Measurements from ENCODE around the gene KDM6A. TPM values are rescaled to one million over a fixed set of nuclear protein-coding genes. Genes with fewer than 3 reads are reported as not detected.

KDM6A gene
- total and polyA plus RNA-seq, 2 of the 13 experiments (the other 11 are each of a cell fraction or from before 2014, with no cell fraction given), result 16.7 to 18.2 TPM

- Histone ChIP-seq H3K9ac (ENCODE audit: insufficient read depth, low read depth, low read length) (no peak overlapping the region), H4K20me1 (ENCODE audit: insufficient read depth, low read length) (peaks cover 38% of the 10 kb centered on the region; the same call in 1 of the 2 replicates), H3K4me1 (ENCODE audit: insufficient read depth, low read length) (peaks cover 5% of the 10 kb centered on the region), H3K4me2 (ENCODE audit: low read depth, low read length) (no peak overlapping the region), H2AFZ (ENCODE audit: low read length) (no peak overlapping the region), H3K79me2 (ENCODE audit: insufficient read depth, low read length) (peaks cover 86% of the 10 kb centered on the region), H3K27me3 (ENCODE audit: control insufficient read depth in 1 of 2, insufficient read depth in 2 of 2, low read length in 2 of 2) (no peaks in the 10 kb centered on the region), H3K36me3 (replicated peaks in 1 of 2; ENCODE audit: control insufficient read depth in 1 of 2, insufficient read depth in 2 of 2, low read length in 2 of 2) (no peaks in the 10 kb centered on the region), H3K4me3 (replicated peaks in 1 of 3; ENCODE audit: insufficient read depth in 1 of 3, low read depth in 2 of 3, low read length in 3 of 3) (no peak overlapping the region), H3K27ac (ENCODE audit: extremely low read length, insufficient read depth, low read length) (no peak overlapping the region), H3K9me3 (ENCODE audit: low read length) (no peaks in the 10 kb centered on the region)
- intact Hi-C loops (cut with micrococcal nuclease; ENCODE audit: unreplicated experiment), result no loop called here
- ChIA-PET POLR2A (no interaction called here), CTCF (ENCODE audit: low intra/inter-chr PET ratio, low total read pairs) (no interaction called here)
- 69% methylated on average over 4 of the region's 4 CpGs for WGBS (ENCODE audit: low lambda C conversion rate)
- ATAC-seq (no peak), FAIRE-seq (no peak), DNase-seq (ENCODE audit: low spot score) (no peak)
- in situ Hi-C loops (cut with HindIII; ENCODE audit: extremely low pct_ligation_motif_present, low pct_unique_long_range_greater_than_20kb), result no loop called here
- TF ChIP-seq CREM (IDR thresholded peaks at IDR 0.05) (no peak), CREM (CRISPR knock-in tag; IDR thresholded peaks at IDR 0.05) (no peak), ZNF207 (IDR thresholded peaks at IDR 0.05; ENCODE audit: borderline replicate concordance) (no peak), REST (IDR thresholded peaks at IDR 0.05; ENCODE audit: borderline replicate concordance in 1 of 2, low read depth in 1 of 2, low read length in 2 of 2) (no peak)
- BruUV-seq (replicated peaks), result no TSS peak
Measured at GRCh38 chrX:44884944-44885343, 12.0 kb downstream of the KDM6A start.

DNA sequence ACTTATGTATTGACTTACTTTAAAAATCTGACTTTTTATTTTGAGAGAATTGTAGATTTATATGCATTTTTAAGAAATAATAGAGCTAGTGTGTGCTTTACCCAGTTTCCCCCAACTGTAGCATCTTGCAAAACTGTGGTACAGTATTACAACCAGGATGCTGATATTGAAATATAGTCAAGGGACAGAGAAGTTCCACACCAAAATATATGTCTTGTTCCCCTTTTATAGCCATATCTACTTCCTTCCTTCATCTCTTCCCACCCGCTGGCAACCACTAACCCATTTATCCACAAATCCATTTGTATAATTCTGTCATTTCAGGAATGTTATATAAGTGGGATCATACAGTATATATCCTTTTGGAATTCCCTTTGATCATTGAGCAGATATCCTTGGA lies 16.8 kb downstream of the KDM6A start:
- POLR2A ChIA-PET, result no interaction called here
- intact Hi-C loops (cut with micrococcal nuclease; ENCODE audit: unreplicated experiment), result no loop called here
- Histone ChIP-seq H2AFZ (ENCODE audit: low read length) (no peak overlapping the region), H3K9me3 (ENCODE audit: low read length) (no peaks in the 10 kb centered on the region), H3K27ac (ENCODE audit: extremely low read length, insufficient read depth, low read length) (no peak overlapping the region), H3K4me2 (ENCODE audit: low read depth, low read length) (no peak overlapping the region), H3K36me3 (replicated peaks in 1 of 2; ENCODE audit: control insufficient read depth in 1 of 2, insufficient read depth in 2 of 2, low read length in 2 of 2) (no peaks in the 10 kb centered on the region), H3K4me1 (ENCODE audit: insufficient read depth, low read length) (peaks cover 10% of the 10 kb centered on the region), H3K4me3 (replicated peaks in 1 of 3; ENCODE audit: insufficient read depth in 1 of 3, low read depth in 2 of 3, low read length in 3 of 3) (no peak overlapping the region), H3K27me3 (ENCODE audit: control insufficient read depth in 1 of 2, insufficient read depth in 2 of 2, low read length in 2 of 2) (no peaks in the 10 kb centered on the region), H3K79me2 (ENCODE audit: insufficient read depth, low read length) (peaks cover 79% of the 10 kb centered on the region), H3K9ac (ENCODE audit: insufficient read depth, low read depth, low read length) (no peak overlapping the region), H4K20me1 (ENCODE audit: insufficient read depth, low read length) (peaks cover 10% of the 10 kb centered on the region)
- CTCF ChIA-PET (ENCODE audit: low intra/inter-chr PET ratio, low total read pairs), result no interaction called here
- 94% methylated on average over 1 of the region's 1 CpG for WGBS (ENCODE audit: low lambda C conversion rate)
- in situ Hi-C loops (cut with HindIII; ENCODE audit: extremely low pct_ligation_motif_present, low pct_unique_long_range_greater_than_20kb), result no loop called here
- DNase-seq (ENCODE audit: low spot score) (no peak), FAIRE-seq (no peak), ATAC-seq (no peak)
- BruUV-seq (replicated peaks), result no TSS peak
- TF ChIP-seq ARNT2 (CRISPR knock-in tag; IDR thresholded peaks at IDR 0.05; ENCODE audit: low read depth), result no peak
- no peak for TF ChIP-seq SRSF1 (optimal IDR thresholded peaks at IDR 0.05; ENCODE audit: low read depth, low read length)
- TF ChIP-seq RNF2 (conservative IDR thresholded peaks at IDR 0.05; ENCODE audit: low read depth), result no peak
- no peak for TF ChIP-seq RBM39 (IDR thresholded peaks at IDR 0.05; ENCODE audit: low read depth, low read length, poor library complexity, severe bottlenecking)
- no peak for TF ChIP-seq KDM3A (CRISPR knock-in tag; IDR thresholded peaks at IDR 0.05; ENCODE audit: low read depth)
- no peak for TF ChIP-seq FOXP1 (IDR thresholded peaks at IDR 0.05)
- no peak for TF ChIP-seq FOXP1 (CRISPR knock-in tag; IDR thresholded peaks at IDR 0.05)
- TF ChIP-seq ELF3 (CRISPR knock-in tag; IDR thresholded peaks at IDR 0.05), result no peak
- no peak for TF ChIP-seq ZNF670 (CRISPR knock-in tag; IDR thresholded peaks at IDR 0.05; ENCODE audit: borderline replicate concordance)
- no peak for TF ChIP-seq NAIF1 (CRISPR knock-in tag; IDR thresholded peaks at IDR 0.05; ENCODE audit: borderline replicate concordance)
- TF ChIP-seq ZNF33B (CRISPR knock-in tag; IDR thresholded peaks at IDR 0.05), result no peak
- no peak for TF ChIP-seq PHF20 (CRISPR knock-in tag; IDR thresholded peaks at IDR 0.05)
- TF ChIP-seq NKX3-1 (CRISPR knock-in tag; IDR thresholded peaks at IDR 0.05), result no peak
- TF ChIP-seq KAT2B (IDR thresholded peaks at IDR 0.05; ENCODE audit: borderline replicate concordance, low read depth, low read length), result no peak
- TF ChIP-seq ZNF614 (CRISPR knock-in tag; IDR thresholded peaks at IDR 0.05; ENCODE audit: borderline replicate concordance), result no peak
- no peak for TF ChIP-seq RARA (CRISPR knock-in tag; IDR thresholded peaks at IDR 0.05)
